Hepatocyte (in vitro differentiated cells): ENCODE results near the gene KIAA1217. TPM values are rescaled to one million over a fixed set of nuclear protein-coding genes. Genes with fewer than 3 reads are reported as not detected.

Experiments used
- DNase-seq: peaks from one replicate; pipeline ENCODE4 v3.0.0-alpha.2; 2016; ENCODE audit warnings: low spot score
- H2AFZ ChIP-seq: fragments of 200-600 bp; sonication (generic); 2 replicates; pipeline ENCODE4 v1.6.0; 2016; ENCODE audit warnings: antibody characterized with exemption, mild to moderate bottlenecking
- H3K27ac ChIP-seq: fragments of 200-600 bp; sonication (generic); 2 replicates; pipeline ENCODE4 v1.5.1; 2016; ENCODE audit warnings: mild to moderate bottlenecking
- H3K27me3 ChIP-seq: fragments of 200-600 bp; sonication (generic); 2 replicates; pipeline ENCODE4 v1.6.1; 2016
- H3K36me3 ChIP-seq: fragments of 200-600 bp; sonication (generic); replicated peaks from 2 replicates; pipeline ENCODE4 v1.5.1; 2016; ENCODE audit warnings: low read depth; ENCODE audit not compliant: insufficient read depth
- H3K4me1 ChIP-seq: fragments of 200-600 bp; sonication (generic); 2 replicates; pipeline ENCODE4 v1.5.1; 2016; ENCODE audit warnings: mild to moderate bottlenecking, moderate library complexity; ENCODE audit not compliant: insufficient read depth
- H3K4me2 ChIP-seq: fragments of 200-600 bp; sonication (generic); 2 replicates; pipeline ENCODE4 v1.6.0; 2016
- H3K4me3 ChIP-seq: fragments of 200-600 bp; sonication (generic); 2 replicates; pipeline ENCODE4 v1.5.1; 2016; ENCODE audit warnings: mild to moderate bottlenecking
- H3K79me2 ChIP-seq: fragments of 200-600 bp; sonication (generic); 2 replicates; pipeline ENCODE4 v1.6.0; 2017; ENCODE audit warnings: mild to moderate bottlenecking
- H3K9me2 ChIP-seq: fragments of 200-600 bp; sonication (generic); replicated peaks from 2 replicates; pipeline ENCODE4 v1.6.0; 2017; ENCODE audit warnings: mild to moderate bottlenecking; ENCODE audit not compliant: insufficient read depth
- H3K9me3 ChIP-seq: fragments of 200-600 bp; sonication (generic); 2 replicates; pipeline ENCODE4 v1.5.1; 2016; ENCODE audit warnings: low read depth, mild to moderate bottlenecking
- H4K20me1 ChIP-seq: fragments of 200-600 bp; sonication (generic); 2 replicates; pipeline ENCODE4 v1.6.0; 2016; ENCODE audit warnings: mild to moderate bottlenecking; ENCODE audit not compliant: insufficient read depth, poor library complexity, severe bottlenecking
- EZH2 ChIP-seq: fragments of 200-600 bp; sonication (generic); IDR thresholded peaks from 2 replicates; pipeline ENCODE4 v1.6.1; 2016; ENCODE audit warnings: antibody characterized with exemption, mild to moderate bottlenecking, borderline replicate concordance
- EZH2phosphoT487 ChIP-seq: fragments of 200-600 bp; sonication (generic); IDR thresholded peaks from one replicate; pipeline ENCODE4 v1.6.1; 2018; ENCODE audit warnings: antibody characterized with exemption, mild to moderate bottlenecking, low read depth, moderate library complexity; ENCODE audit not compliant: unreplicated experiment, severe bottlenecking
- WGBS: methylation state at CpG from one replicate; pipeline ENCODE4 v1.1.6; 2016; ENCODE audit warnings: low lambda C conversion rate; ENCODE audit errors: missing lambda C conversion rate; 5-methylcytosine and 5-hydroxymethylcytosine counted together
- polyA plus RNA-seq: library from polyadenylated mRNA; unstranded; fragments of >200 nt; fragmentation: Nextera tagmentation; extraction: Ambion mirVana; gene quantifications from 2 replicates; pipeline ENCODE4 v1.2.1, GENCODE V29; 2016
- total RNA-seq: library from RNA; depleted of rRNA; stranded (reverse); fragments of >200 nt; gene quantifications from 2 replicates; pipeline ENCODE4 v1.2.3, GENCODE V29; 2014
- TF ChIP-seq, protein P1 (sequence below): fragments of 200-600 bp; sonication (generic); IDR thresholded peaks from 2 replicates; pipeline ENCODE4 v1.5.1; 2016; ENCODE audit warnings: antibody characterized with exemption, mild to moderate bottlenecking; ENCODE audit not compliant: poor library complexity

Gene KIAA1217
- total and polyA plus RNA-seq, 2 experiments from 2014 or later: 31.6 to 33.2 TPM

DNA sequence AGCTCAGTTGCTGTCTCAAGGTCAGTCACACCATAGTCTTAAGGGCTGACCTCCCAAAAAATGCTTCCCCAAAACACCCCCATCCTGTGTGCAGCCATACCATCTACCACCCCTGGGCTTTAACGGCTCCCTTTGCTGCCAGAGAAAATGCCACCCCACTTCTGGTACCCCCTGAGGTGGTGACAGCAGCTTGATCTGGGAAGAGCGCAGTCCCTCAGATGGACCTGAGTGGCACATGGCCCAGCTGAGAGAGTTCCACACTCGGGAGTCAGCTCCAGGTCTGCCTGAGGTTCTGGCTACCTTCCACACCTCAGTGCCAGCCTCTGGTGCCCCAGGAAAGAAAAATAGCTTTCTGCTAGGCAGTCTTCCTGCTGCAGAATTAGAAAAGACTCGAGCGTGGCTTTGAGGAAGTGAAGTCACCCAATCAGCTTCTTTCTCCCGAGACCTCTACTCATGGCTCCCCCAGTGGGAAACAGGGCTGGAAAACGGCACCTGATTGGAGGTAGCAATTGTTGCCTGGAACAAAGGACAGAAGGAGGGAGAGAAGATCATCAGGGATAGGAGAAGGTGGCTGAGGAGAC, 363.0 kb downstream of the KIAA1217 start:
- Histone ChIP-seq H3K27ac (no peak overlapping the region), H3K4me1 (no peaks in the 10 kb centered on the region), H3K27me3 (no peaks in the 10 kb centered on the region), H2AFZ (no peak overlapping the region), H3K36me3 (no peaks in the 10 kb centered on the region), H3K4me3 (no peak overlapping the region), H3K4me2 (no peak overlapping the region), H3K9me3 (no peaks in the 10 kb centered on the region), H3K9me2 (no peaks in the 10 kb centered on the region), H3K79me2 (no peaks in the 10 kb centered on the region), H4K20me1 (no peaks in the 10 kb centered on the region)
- no peak for DNase-seq
- 89% methylated on average over 7 of the region's 7 CpGs for WGBS
- TF ChIP-seq, protein P1, sequence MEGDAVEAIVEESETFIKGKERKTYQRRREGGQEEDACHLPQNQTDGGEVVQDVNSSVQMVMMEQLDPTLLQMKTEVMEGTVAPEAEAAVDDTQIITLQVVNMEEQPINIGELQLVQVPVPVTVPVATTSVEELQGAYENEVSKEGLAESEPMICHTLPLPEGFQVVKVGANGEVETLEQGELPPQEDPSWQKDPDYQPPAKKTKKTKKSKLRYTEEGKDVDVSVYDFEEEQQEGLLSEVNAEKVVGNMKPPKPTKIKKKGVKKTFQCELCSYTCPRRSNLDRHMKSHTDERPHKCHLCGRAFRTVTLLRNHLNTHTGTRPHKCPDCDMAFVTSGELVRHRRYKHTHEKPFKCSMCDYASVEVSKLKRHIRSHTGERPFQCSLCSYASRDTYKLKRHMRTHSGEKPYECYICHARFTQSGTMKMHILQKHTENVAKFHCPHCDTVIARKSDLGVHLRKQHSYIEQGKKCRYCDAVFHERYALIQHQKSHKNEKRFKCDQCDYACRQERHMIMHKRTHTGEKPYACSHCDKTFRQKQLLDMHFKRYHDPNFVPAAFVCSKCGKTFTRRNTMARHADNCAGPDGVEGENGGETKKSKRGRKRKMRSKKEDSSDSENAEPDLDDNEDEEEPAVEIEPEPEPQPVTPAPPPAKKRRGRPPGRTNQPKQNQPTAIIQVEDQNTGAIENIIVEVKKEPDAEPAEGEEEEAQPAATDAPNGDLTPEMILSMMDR: no peak
- TF ChIP-seq EZH2phosphoT487 (no peak), EZH2 (no peak)

DNA sequence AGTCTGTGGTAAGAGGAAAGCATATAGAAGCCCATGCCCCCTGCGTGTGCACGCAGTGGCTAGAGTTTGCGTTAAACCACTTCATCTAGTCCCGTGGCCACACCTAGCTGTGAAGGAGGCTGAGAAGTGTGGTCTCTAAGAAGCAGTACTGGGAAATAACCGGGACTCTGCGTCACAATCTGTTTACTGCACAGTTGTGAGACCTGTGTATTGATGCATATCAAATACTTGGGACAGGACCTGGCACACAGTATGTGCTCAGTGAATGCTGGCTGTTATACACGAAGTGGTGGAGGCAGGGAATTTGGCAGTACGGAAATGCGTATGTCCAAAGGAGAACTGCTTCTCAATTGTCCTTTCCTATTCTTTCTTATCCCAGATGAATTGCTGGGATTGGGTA, 365.2 kb downstream of the KIAA1217 start:
- Histone ChIP-seq H4K20me1 (no peaks in the 10 kb centered on the region), H3K27me3 (no peaks in the 10 kb centered on the region), H3K9me2 (no peaks in the 10 kb centered on the region), H3K27ac (no peak overlapping the region), H3K4me2 (no peak overlapping the region), H3K9me3 (no peaks in the 10 kb centered on the region), H3K4me3 (no peak overlapping the region), H3K4me1 (no peaks in the 10 kb centered on the region), H3K79me2 (no peaks in the 10 kb centered on the region), H2AFZ (no peak overlapping the region), H3K36me3 (no peaks in the 10 kb centered on the region)
- DNase-seq: no peak
- WGBS: 86% methylated on average over 9 of the region's 9 CpGs
- TF ChIP-seq EZH2 (no peak), EZH2phosphoT487 (no peak)
- TF ChIP-seq, protein P1: no peak

DNA sequence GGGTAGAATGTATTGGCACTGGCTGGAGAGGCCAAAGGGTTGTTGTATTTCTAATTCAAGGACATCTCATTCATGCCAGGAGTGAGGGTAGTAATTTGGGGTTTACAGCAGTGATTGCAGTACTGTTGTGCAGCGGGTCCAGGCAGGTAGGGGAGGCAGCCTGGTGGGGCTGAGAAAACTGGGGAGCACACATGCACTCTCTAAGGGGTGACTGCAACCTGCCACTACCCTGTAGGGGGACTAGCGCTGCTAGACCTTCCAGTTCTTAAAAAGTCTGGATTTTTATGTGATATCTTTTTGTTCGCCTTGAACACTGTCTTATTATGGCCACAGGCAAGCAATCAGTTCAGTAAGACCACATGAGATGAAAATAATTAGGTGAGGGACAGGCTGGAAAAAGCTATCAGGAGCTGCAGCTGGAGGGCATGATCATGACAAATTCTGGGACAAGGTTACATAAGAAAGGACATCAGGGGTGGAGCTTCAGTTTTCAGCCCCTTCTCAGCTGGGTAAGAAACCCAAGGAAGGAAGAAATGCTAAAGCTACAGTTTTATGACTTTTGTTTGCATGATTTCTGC, 365.7 kb downstream of the KIAA1217 start:
- Histone ChIP-seq H3K9me2 (no peaks in the 10 kb centered on the region), H3K27me3 (no peaks in the 10 kb centered on the region), H3K4me3 (no peak overlapping the region), H3K36me3 (no peaks in the 10 kb centered on the region), H3K4me1 (no peaks in the 10 kb centered on the region), H3K79me2 (no peaks in the 10 kb centered on the region), H3K9me3 (no peaks in the 10 kb centered on the region), H3K4me2 (no peak overlapping the region), H3K27ac (no peak overlapping the region), H2AFZ (no peak overlapping the region), H4K20me1 (no peaks in the 10 kb centered on the region)
- TF ChIP-seq EZH2 (no peak), EZH2phosphoT487 (no peak)
- TF ChIP-seq, protein P1: no peak
- 94% methylated on average over 3 of the region's 3 CpGs for WGBS
- DNase-seq: no peak
